GM18873 (cell line): ENCODE data around the gene GABRG3.

Experiments
- ATAC-seq: cut with Tn5 transposase; IDR thresholded peaks from one replicate; pipeline ENCODE4 v1.9.1; 2021; ENCODE audit warnings: mild to moderate bottlenecking, moderate library complexity, moderate number of reproducible peaks; ENCODE audit not compliant: unreplicated experiment, low FRiP score

GABRG3 gene

GRCh38 chr15:27483124-27483523 lies 512.1 kb downstream of the GABRG3 start:
- ATAC-seq: no peak

DNA sequence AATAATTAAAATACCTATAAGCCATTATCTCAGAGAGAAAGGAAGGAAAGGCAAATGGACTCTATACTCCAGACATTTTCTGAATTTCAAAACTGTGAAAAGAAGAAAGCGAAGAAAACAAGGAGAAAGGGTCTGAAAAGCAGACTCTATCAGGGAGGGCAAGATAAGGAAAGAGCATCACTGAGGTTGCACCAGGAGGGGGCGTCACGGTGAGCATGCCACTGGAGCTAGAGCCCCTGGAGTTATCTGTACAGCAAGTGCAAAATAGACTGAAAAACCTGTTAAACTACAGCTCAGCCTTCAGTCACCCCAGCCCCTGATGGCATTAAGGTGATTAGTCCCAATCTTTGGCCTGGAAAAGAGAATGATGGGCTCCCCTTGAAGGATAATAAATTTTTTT lies 514.3 kb downstream of the GABRG3 start:
- ATAC-seq: no peak

GRCh38 chr15:27486051-27486450 lies 515.1 kb downstream of the GABRG3 start:
- ATAC-seq: no peak

- no peak for ATAC-seq
Observed at GRCh38 chr15:27486683-27487647, 516.0 kb downstream of the GABRG3 start.

DNA sequence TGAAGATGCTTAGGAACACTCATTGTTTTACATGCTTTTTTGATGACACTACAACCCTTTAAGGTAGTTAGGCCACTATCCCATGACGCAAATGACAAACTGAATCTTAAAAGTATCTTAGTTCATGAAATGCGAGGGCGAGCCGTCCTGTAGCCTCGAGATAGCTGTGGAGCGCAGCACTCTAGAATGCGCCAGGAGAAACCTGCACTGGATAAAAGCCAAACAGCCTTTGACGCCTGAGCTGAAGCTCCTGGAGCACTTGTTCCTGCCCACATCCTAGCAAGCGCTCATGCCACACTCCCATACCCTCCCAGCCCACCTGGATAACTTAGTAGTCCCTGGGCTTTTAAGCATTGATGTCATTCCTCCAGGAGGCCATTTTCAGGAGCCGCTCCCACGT lies 516.9 kb downstream of the GABRG3 start:
- no peak for ATAC-seq

DNA sequence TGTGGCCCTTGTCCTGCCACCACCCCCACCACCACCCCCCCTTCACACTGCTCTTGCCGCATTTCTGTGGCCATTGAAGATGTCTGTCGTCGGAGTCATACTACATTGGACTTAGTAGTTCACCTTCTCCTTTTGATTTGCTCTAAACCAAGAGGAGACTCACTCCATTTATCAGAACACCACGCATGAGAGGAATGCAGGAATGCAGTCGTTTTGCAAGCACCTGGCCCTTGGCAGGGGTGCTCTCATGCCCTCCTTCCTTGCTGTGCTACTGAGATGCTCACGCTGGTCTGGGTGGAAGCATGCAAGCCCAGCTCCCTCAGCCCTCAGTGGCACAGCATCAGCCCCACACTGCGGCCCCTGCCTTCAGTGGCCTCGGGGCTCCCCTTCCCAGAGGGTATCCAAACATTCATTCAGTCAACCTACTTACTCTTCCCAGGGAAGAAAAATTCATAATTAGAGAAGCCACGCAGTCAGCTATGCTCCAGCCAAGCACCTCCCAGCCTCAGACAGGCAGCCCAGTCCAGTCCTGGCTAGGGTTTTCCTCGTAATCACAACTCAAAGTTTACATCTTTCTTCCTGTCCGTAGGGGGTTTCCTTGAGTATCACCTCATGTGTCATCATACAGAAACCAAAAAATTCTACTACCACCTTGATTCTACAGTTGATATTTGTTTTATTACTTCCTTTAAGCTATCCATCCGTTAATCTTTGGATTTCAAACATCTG lies 520.0 kb downstream of the GABRG3 start:
- ATAC-seq: no peak

DNA sequence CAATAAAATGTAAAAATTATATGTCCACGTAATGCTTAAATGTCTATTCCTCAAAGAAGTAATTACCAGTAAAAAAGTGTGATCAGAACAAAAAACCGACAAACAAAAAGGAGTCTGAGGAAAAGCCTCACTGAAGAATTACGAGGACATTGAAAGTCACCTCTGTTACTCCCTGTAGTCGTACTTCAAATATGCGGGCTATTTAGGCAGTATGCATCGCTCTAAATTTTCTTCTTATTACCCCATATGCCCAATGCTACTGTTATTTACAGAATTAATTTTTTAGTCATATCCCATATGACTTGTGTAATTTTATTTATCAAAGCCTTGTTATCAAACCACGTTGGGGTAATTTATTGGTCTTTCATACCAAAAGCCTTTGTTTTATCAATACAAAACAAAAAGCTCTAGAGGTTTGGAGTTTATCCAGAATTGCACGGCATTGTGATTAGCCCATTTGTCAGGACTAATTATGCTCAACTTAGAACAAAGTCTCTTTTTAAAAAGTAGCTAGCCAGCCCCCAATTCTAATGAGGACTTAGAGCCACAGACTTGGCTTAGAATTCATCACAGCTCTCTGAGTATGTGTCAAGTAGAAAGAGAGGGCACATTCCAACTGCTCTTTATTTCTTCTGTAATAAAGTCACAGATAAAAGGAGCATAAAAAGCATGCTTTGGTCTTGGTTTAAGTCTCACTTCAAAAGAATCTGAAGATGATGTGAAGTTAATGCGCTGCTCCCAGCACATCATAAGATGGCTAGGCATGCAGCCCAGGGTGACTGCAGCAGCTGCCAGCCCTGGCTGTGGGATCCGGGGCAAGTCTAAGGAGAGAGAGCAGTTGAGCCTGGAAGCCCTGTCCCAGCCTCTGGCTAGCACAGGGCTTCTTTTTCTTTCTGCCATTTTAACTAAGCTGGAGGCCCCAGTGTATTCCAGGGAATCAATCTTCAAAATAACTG lies 521.0 kb downstream of the GABRG3 start:
- ATAC-seq: no peak

- ATAC-seq: no peak
Observed at GRCh38 chr15:27495963-27496459, 525.0 kb downstream of the GABRG3 start.

DNA sequence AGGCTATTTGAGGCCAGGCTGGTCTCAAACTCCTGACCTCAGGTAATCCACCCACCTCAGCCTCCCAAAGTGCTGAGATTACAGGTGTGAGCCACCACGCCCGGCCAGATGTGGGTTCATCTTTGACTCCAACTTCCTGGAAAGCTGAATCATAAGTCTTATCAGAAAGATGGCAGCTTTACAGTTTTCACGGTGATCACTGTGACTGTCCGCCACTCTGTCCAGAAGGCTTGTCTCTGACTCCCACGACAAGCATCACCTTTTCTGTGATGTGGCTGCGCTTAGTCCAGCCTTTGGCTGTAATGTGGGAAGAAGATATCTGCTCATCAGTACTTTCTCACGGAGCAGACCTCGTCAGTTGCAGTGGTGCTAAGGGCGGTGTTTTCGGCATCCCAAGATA lies 527.7 kb downstream of the GABRG3 start:
- no peak for ATAC-seq

DNA sequence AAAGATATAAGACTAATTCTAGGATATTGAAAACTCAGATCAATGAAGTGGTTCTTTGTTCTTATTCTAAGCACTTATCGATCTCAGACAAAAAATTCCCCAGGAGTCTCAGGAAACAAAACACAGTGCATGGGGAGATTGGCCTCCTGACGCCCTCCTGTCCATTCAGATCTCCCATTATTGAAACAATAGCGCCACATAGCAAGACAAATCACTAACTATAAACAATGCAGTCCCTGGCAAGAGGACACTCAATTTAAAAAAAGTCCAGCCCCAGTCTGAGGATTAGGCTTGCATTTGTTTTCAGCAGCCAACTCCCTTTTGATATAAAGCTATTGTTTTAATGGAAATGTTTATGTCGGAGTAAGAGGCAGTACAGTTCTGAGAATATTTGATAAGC lies 528.2 kb downstream of the GABRG3 start:
- ATAC-seq: no peak

DNA sequence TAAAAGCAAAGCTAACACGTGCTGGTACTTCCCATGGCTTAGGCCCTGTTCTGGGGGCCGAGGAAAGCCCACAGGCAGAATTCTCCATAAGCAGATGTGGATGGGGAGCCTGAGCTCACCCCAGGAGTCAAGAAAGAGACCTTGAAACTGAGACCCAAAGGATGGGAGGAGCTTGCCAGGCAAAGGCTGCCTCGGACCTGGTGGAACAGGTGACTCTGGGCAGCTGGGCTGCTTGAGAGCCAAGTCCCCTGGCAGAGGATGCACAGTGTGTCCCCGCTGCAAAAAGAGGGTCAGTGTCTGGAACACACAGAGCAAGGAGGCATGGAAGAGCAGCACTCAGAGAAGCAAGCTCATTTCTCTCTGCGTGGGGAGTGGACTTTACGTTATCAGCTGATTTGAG lies 528.7 kb downstream of the GABRG3 start:
- ATAC-seq: no peak

DNA sequence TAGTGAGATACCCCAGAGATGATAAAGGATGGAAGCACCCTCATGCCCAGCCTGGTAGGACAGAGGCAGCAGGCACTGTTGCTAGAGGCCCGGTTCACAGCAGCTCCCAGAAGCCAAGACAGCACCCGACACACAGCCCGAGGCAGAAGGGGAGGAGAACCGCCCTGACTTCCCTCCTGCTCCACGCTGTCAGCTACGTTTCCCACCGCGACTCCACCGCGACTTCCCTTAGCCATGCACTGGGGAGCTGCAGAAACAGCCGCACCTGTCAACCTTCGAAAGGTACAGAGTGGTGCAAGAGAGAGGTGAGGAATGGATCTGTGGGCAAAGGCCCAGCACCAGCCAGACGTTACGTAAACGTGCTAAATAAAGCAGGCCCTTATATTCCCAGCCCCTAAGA lies 529.2 kb downstream of the GABRG3 start:
- no peak for ATAC-seq

- ATAC-seq: no peak
Observed at GRCh38 chr15:27506752-27507151, 535.8 kb downstream of the GABRG3 start.

DNA sequence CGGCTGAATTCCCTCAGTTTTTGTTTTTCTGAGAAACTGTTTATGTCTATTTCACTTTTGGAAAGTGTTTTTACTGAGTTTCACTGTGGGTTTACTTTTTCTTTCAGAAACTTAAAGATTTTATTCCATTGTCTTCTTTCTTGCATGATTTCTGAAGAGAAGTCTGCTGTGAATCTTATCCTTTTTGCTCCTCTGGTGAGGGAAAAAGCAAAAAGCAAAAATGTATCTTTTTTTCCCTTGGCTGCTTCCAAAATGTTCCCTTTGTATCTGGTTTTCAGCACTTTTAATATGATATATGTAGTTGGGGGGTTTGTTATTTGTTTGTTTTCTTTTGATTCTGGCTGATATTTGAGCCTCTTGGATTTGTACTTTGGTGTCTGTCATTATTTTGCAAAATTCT lies 538.0 kb downstream of the GABRG3 start:
- ATAC-seq: no peak

DNA sequence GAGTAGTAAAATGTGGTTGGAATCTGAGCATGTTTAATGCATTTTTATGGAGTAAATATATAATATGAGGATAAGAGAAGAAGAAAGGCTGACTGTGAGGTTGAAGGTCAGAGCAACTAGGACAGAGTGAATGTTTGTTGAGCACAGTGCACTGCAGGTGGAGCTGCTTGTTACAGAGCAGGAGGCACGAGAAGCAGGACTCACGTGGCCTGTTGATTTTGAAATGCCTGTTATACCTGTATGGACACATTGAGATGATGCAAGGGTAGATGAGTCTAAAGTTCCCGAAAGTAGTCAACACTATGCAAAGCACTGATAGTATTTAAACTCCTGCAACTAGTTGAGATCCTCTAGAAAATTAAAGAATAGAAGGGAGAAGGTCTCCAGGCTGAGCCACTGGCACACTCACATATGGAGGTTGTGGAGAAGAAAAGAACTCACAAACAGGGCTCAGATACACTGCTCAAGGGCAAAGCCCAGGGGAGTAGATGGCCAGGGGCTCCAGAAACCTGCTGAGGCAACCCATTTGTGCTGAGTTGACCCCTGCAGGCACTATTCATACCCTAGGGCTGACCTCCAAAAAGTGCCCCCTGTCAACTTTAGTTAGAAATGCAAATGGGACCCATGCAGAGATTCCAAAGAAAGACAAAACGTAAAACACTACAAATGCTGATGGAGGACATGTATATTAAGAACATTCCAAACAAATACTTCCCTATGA lies 541.5 kb downstream of the GABRG3 start:
- ATAC-seq: no peak

DNA sequence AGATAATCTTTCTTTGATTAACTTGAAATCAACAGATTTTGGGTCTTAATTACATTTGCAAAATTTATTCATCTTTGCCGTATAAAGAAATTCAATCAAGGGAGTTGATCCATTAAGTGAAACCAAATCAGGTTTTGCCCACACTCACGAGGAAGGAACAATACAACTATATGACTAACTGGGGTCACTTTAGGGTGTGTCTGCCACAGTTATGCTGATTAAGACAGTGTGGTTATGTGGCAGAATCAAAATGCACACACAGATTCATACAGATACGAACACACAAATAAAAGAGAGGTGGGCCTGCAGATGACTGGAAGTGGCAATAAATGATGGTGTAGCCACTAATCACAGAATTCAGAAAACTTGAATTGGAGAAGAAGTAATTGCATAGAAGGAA lies 543.5 kb downstream of the GABRG3 start:
- no peak for ATAC-seq

DNA sequence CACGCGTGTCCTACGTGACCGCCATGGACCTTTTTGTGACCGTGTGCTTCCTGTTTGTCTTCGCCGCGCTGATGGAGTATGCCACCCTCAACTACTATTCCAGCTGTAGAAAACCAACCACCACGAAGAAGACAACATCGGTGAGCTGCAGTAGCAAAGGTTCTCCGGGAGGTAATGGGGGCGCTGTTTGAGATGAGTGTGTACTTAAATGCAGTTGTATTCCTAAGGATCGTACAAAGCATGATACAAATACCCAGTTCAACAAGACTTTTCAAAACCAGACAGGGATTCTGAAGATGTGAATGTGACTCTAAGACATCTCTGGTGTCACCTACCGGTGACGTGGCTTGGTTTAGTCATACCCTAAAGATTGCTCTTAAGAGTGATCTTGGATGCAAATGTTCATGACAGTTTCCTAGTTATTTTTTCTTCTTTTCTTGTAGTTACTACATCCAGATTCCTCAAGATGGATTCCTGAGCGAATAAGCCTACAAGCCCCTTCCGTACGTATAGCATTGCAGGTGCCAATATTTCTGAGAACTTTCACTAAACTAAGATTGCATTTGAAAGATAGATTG lies 556.6 kb downstream of the GABRG3 start:
- no peak for ATAC-seq

DNA sequence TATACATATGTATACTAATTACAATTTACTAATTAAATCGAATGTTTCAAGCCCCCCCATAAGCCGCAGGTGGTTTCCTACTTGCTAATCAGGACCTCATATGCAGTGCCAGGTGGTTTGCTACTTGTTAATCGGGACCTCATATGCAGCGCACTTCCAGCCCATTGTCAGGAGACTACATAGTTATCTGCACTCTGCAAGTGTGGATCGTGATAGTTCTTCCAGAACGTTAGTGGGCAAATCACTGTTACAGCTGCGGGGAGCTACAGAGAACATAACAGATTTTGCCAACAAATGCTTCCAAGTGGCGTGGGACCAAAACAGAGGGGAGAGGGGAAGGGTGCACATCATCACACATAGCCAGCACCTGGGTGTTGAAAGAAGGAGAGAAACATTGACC lies 558.4 kb downstream of the GABRG3 start:
- no peak for ATAC-seq

DNA sequence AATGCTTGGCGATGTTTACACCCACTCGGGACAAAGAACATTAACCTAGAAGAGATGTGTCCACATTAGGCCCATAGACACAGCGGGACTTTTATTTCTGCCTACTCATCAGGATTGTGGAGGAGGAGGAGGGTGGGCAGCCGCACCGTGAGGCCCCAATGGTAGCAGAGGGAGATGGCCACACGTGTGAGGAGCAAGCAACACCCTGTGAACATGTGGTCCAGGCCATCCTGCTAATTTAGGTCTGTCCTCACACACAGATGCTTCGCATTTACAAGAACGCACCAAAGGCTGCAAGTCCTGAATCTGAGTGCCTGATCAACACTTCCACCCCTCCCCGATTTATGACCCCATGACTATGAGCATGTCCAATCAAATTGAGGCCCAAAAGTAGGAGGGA lies 560.0 kb downstream of the GABRG3 start:
- ATAC-seq: no peak
